CD4-positive, alpha-beta T cell (primary cell): ENCODE results near the gene SERPINA4. TPM values are rescaled to one million over a fixed set of nuclear protein-coding genes. Genes with fewer than 3 reads are reported as not detected.

Source experiments
- ATAC-seq: fragments of 200-7000 bp; cut with Tn5 transposase; one replicate; pipeline ENCODE4 v1.10.0; 2022; ENCODE audit warnings: mild to moderate bottlenecking; ENCODE audit not compliant: poor library complexity
- CTCF ChIA-PET: fragments of 350-600 bp; sonication (Branson Sonifier 250); formaldehyde crosslinking; loops from one replicate; lab custom pipeline; 2021; ENCODE audit warnings: antibody characterized with exemption, inconsistent platforms; lab: Charles Lee
- POLR2A ChIA-PET: fragments of 350-600 bp; sonication (Branson Sonifier 250); formaldehyde crosslinking; loops from one replicate; lab custom pipeline; 2021; ENCODE audit warnings: antibody characterized with exemption, inconsistent platforms; lab: Charles Lee
- DNase-seq, 14 experiments: peaks; one replicate each; pipeline ENCODE4 v3.0.0-alpha.2; 2013 to 2020; ENCODE audit warnings: mixed read lengths in 2 of 14
- H3K27ac ChIP-seq, 2 donors: one replicate each; pipeline versions ENCODE4 v1.5.1 to v1.7.0; 2013; ENCODE audit warnings: low read length in 2 of 2, low read depth in 1 of 2, mild to moderate bottlenecking in 1 of 2
- H3K27me3 ChIP-seq, 2 experiments: 1 replicate in 1 of 2; 2 replicates in 1 of 2; pipeline versions ENCODE4 v1.6.1 to v1.7.0; 2013; ENCODE audit warnings: low read length in 2 of 2, control low read depth in 1 of 2, mild to moderate bottlenecking in 1 of 2, moderate library complexity in 1 of 2; ENCODE audit not compliant: insufficient read depth in 2 of 2, control insufficient read depth in 1 of 2
- H3K36me3 ChIP-seq: one replicate; pipeline ENCODE4 v1.6.1; 2013; ENCODE audit warnings: low read length, control low read depth; ENCODE audit not compliant: insufficient read depth
- H3K4me1 ChIP-seq: one replicate; pipeline ENCODE4 v1.6.1; 2013; ENCODE audit warnings: low read length, control low read depth; ENCODE audit not compliant: insufficient read depth
- H3K4me3 ChIP-seq: one replicate; pipeline ENCODE4 v1.5.1; 2013; ENCODE audit warnings: mild to moderate bottlenecking, low read length, moderate library complexity
- H3K9me3 ChIP-seq, 2 experiments: 1 replicate in 1 of 2; 2 replicates in 1 of 2; pipeline versions ENCODE4 v1.6.1 to v1.7.0; 2013; ENCODE audit warnings: low read length in 2 of 2, mild to moderate bottlenecking in 2 of 2, control low read depth in 1 of 2, moderate library complexity in 1 of 2; ENCODE audit not compliant: control insufficient read depth in 1 of 2, insufficient read depth in 1 of 2
- H3K27ac Mint-ChIP-seq: one replicate; pipeline ENCODE4 v1.8.0; 2020; ENCODE audit warnings: mixed read lengths
- H3K27me3 Mint-ChIP-seq: one replicate; pipeline ENCODE4 v1.8.0; 2021; ENCODE audit warnings: mixed read lengths
- H3K36me3 Mint-ChIP-seq: one replicate; pipeline ENCODE4 v1.8.0; 2021; ENCODE audit warnings: low read depth, mixed read lengths
- H3K4me1 Mint-ChIP-seq: one replicate; pipeline ENCODE4 v1.8.0; 2021; ENCODE audit warnings: low read depth, mixed read lengths
- H3K4me3 Mint-ChIP-seq: one replicate; pipeline ENCODE4 v1.8.0; 2020; ENCODE audit warnings: mild to moderate bottlenecking, mixed read lengths
- H3K9me3 Mint-ChIP-seq: one replicate; pipeline ENCODE4 v1.8.0; 2020; ENCODE audit warnings: mixed read lengths
- CTCF ChIP-seq: fragments of 200-600 bp; IDR thresholded peaks from one replicate; pipeline ENCODE4 v1.8.0; 2022; ENCODE audit warnings: antibody characterized with exemption, mild to moderate bottlenecking
- intact Hi-C, 2 experiments: fragments of 100-400 bp; cut with DNase I in 1 of 2; cut with micrococcal nuclease in 1 of 2; formaldehyde crosslinking; loops; one replicate each; pipeline versions ENCODE4 v1.15.1 to v1.9.0; 2023 to 2025; cut with DNase I, micrococcal nuclease
- total RNA-seq, 174 experiments: library from RNA in 2 of 174; stranded (reverse) in 2 of 174; gene quantifications; one replicate each; pipeline ENCODE4 v1.2.3 and lab custom pipeline; 2021 to 2026

SERPINA4 gene
- total RNA-seq, 2 experiments from 2014 or later, result not detected

- ChIA-PET POLR2A (no interaction called here), CTCF (no interaction called here)
- no peak for TF ChIP-seq CTCF
- Mint-ChIP-seq H3K4me3 (no peak overlapping the region), H3K27ac (no peak overlapping the region), H3K27me3 (peaks cover 16% of the 10 kb centered on the region), H3K9me3 (peaks cover 3% of the 10 kb centered on the region), H3K4me1 (no peaks in the 10 kb centered on the region), H3K36me3 (no peaks in the 10 kb centered on the region)
- H3K4me1 ChIP-seq, result no peaks in the 10 kb centered on the region
- H3K4me3 ChIP-seq, result no peak overlapping the region
- ATAC-seq (no peak), DNase-seq (no peak)
- H3K27ac ChIP-seq, result no peak overlapping the region
- H3K27me3 ChIP-seq, result no peaks in the 10 kb centered on the region
- no peaks in the 10 kb centered on the region for H3K36me3 ChIP-seq
- peaks cover 0 to 20% of the 10 kb centered on the region in 2 experiments for H3K9me3 ChIP-seq
- intact Hi-C loops, result no loop called here
These were observed 45.4 kb upstream of the SERPINA4 start for GRCh38 chr14:94515856-94516255.

GRCh38 chr14:94517248-94517640, 44.0 kb upstream of the SERPINA4 start:
- intact Hi-C loops, result no loop called here
- no peak for ATAC-seq
- ChIA-PET POLR2A (no interaction called here), CTCF (no interaction called here)
- no peak for DNase-seq
- H3K4me1 ChIP-seq, result no peaks in the 10 kb centered on the region
- no peak overlapping the region for H3K4me3 ChIP-seq
- H3K27ac Mint-ChIP-seq, result no peak overlapping the region
- no peaks in the 10 kb centered on the region for H3K36me3 ChIP-seq
- H3K4me1 Mint-ChIP-seq, result no peaks in the 10 kb centered on the region
- peaks cover 20% of the 10 kb centered on the region for H3K27me3 Mint-ChIP-seq
- no peak overlapping the region for H3K27ac ChIP-seq
- H3K9me3 ChIP-seq, result peaks cover 0 to 20% of the 10 kb centered on the region in 2 experiments
- no peak for TF ChIP-seq CTCF
- no peaks in the 10 kb centered on the region for H3K27me3 ChIP-seq
- H3K36me3 Mint-ChIP-seq, result no peaks in the 10 kb centered on the region
- H3K9me3 Mint-ChIP-seq, result peaks cover 5% of the 10 kb centered on the region
- H3K4me3 Mint-ChIP-seq, result no peak overlapping the region

- H3K9me3 ChIP-seq, result peaks cover 0 to 20% of the 10 kb centered on the region in 2 experiments
- H3K27me3 Mint-ChIP-seq, result peaks cover 17% of the 10 kb centered on the region
- H3K4me3 Mint-ChIP-seq, result no peak overlapping the region
- TF ChIP-seq CTCF, result no peak
- no peaks in the 10 kb centered on the region for H3K27me3 ChIP-seq
- H3K36me3 Mint-ChIP-seq, result no peaks in the 10 kb centered on the region
- H3K4me3 ChIP-seq, result no peak overlapping the region
- intact Hi-C loops, result no loop called here
- CTCF ChIA-PET, result no interaction called here
- DNase-seq (no peak), ATAC-seq (no peak)
- POLR2A ChIA-PET, result no interaction called here
- no peak overlapping the region for H3K27ac Mint-ChIP-seq
- no peak overlapping the region for H3K27ac ChIP-seq
- no peaks in the 10 kb centered on the region for H3K36me3 ChIP-seq
- peaks cover 5% of the 10 kb centered on the region for H3K9me3 Mint-ChIP-seq
- no peaks in the 10 kb centered on the region for H3K4me1 Mint-ChIP-seq
- no peaks in the 10 kb centered on the region for H3K4me1 ChIP-seq
These were observed 43.5 kb upstream of the SERPINA4 start for GRCh38 chr14:94517641-94518257.
